Measurements from ENCODE around the gene CTDP1. TPM values are rescaled to one million over a fixed set of nuclear protein-coding genes. Genes with fewer than 3 reads are reported as not detected.

CTDP1 gene
- total RNA-seq, 1 experiment from 2014 or later = 31.7 TPM

GRCh38 chr18:79687806-79688205 lies 8.2 kb downstream of the CTDP1 start:
- TF ChIP-seq CTCF (conservative IDR thresholded peaks at IDR 0.05; ENCODE audit: low read depth, low read length) = no peak
- no peak for TF ChIP-seq EZH2 (IDR thresholded peaks at IDR 0.05; ENCODE audit: low read length, unreplicated experiment)
- TF ChIP-seq EZH2phosphoT487 (IDR thresholded peaks at IDR 0.05; ENCODE audit: borderline replicate concordance, low read length) = no peak
- Histone ChIP-seq H3K4me1 (ENCODE audit: insufficient read depth, low read length) (peaks cover 3% of the 10 kb centered on the region; the same call in 1 of the 2 replicates), H3K79me2 (ENCODE audit: low read length) (peaks cover 83% of the 10 kb centered on the region), H3F3A (ENCODE audit: low read length, unreplicated experiment) (no peaks in the 10 kb centered on the region), H3K27ac (ENCODE audit: low read length) (no peak overlapping the region), H3K9ac (ENCODE audit: low read length) (no peak overlapping the region), H3K9me3 (ENCODE audit: low read length) (no peaks in the 10 kb centered on the region), H3K4me3 (ENCODE audit: low read length) (no peak overlapping the region), H3K4me2 (ENCODE audit: low read length) (no peak overlapping the region), H3K27me3 (ENCODE audit: low read length) (no peaks in the 10 kb centered on the region), H4K20me1 (ENCODE audit: low read length) (peaks cover 24% of the 10 kb centered on the region; the same call in 1 of the 2 replicates), H3K9me2 (replicated peaks; ENCODE audit: low read length) (no peaks in the 10 kb centered on the region), H2AFZ (ENCODE audit: low read length) (no peak overlapping the region), H3K36me3 (ENCODE audit: low read depth, low read length) (peaks cover 3% of the 10 kb centered on the region; the same call in 1 of the 2 replicates)
- CTCF ChIA-PET = no interaction called here
- POLR2A ChIA-PET (ENCODE audit: unreplicated experiment) = no interaction called here
- peak; percentile 55 for DNase-seq
- ATAC-seq = peak; percentile 61
- no TSS peak for BruUV-seq (replicated peaks)
- intact Hi-C loops (cut with micrococcal nuclease) = no loop called here

- Histone ChIP-seq H3K4me1 (ENCODE audit: insufficient read depth, low read length) (peaks cover 3% of the 10 kb centered on the region; the same call in 1 of the 2 replicates), H3K9ac (ENCODE audit: low read length) (no peak overlapping the region), H3K4me2 (ENCODE audit: low read length) (no peak overlapping the region), H3K27me3 (ENCODE audit: low read length) (no peaks in the 10 kb centered on the region), H3K79me2 (ENCODE audit: low read length) (peaks cover 79% of the 10 kb centered on the region), H3K9me3 (ENCODE audit: low read length) (no peaks in the 10 kb centered on the region), H4K20me1 (ENCODE audit: low read length) (peaks cover 8% of the 10 kb centered on the region; the same call in 1 of the 2 replicates), H3K9me2 (replicated peaks; ENCODE audit: low read length) (no peaks in the 10 kb centered on the region), H2AFZ (ENCODE audit: low read length) (no peak overlapping the region), H3F3A (ENCODE audit: low read length, unreplicated experiment) (no peaks in the 10 kb centered on the region), H3K4me3 (ENCODE audit: low read length) (no peak overlapping the region), H3K27ac (ENCODE audit: low read length) (no peak overlapping the region), H3K36me3 (ENCODE audit: low read depth, low read length) (no peaks in the 10 kb centered on the region; the same call in 1 of the 2 replicates)
- ATAC-seq (no peak), DNase-seq (no peak)
- intact Hi-C loops (cut with micrococcal nuclease) = no loop called here
- BruUV-seq (replicated peaks) = no TSS peak
- ChIA-PET CTCF (no interaction called here), POLR2A (ENCODE audit: unreplicated experiment) (no interaction called here)
- TF ChIP-seq CTCF (conservative IDR thresholded peaks at IDR 0.05; ENCODE audit: low read depth, low read length) (no peak), EZH2 (IDR thresholded peaks at IDR 0.05; ENCODE audit: low read length, unreplicated experiment) (no peak), EZH2phosphoT487 (IDR thresholded peaks at IDR 0.05; ENCODE audit: borderline replicate concordance, low read length) (no peak)
Measured at GRCh38 chr18:79690071-79690470, 10.5 kb downstream of the CTDP1 start.

GRCh38 chr18:79690586-79691482 lies 11.2 kb downstream of the CTDP1 start:
- H3K4me1 ChIP-seq (ENCODE audit: insufficient read depth, low read length) = peaks cover 3% of the 10 kb centered on the region; the same call in 1 of the 2 replicates
- ChIA-PET CTCF (no interaction called here), POLR2A (ENCODE audit: unreplicated experiment) (no interaction called here)
- H3F3A ChIP-seq (ENCODE audit: low read length, unreplicated experiment) = no peaks in the 10 kb centered on the region
- H4K20me1 ChIP-seq (ENCODE audit: low read length) = peaks cover 8% of the 10 kb centered on the region; the same call in 1 of the 2 replicates
- H3K36me3 ChIP-seq (ENCODE audit: low read depth, low read length) = no peaks in the 10 kb centered on the region; the same call in 1 of the 2 replicates
- H3K4me2 ChIP-seq (ENCODE audit: low read length) = no peak overlapping the region
- no peaks in the 10 kb centered on the region for H3K9me3 ChIP-seq (ENCODE audit: low read length)
- no peak for DNase-seq
- no peaks in the 10 kb centered on the region for H3K27me3 ChIP-seq (ENCODE audit: low read length)
- H3K9ac ChIP-seq (ENCODE audit: low read length) = no peak overlapping the region
- no peak for TF ChIP-seq EZH2phosphoT487 (IDR thresholded peaks at IDR 0.05; ENCODE audit: borderline replicate concordance, low read length)
- TF ChIP-seq EZH2 (IDR thresholded peaks at IDR 0.05; ENCODE audit: low read length, unreplicated experiment) = no peak
- no peak for TF ChIP-seq CTCF (conservative IDR thresholded peaks at IDR 0.05; ENCODE audit: low read depth, low read length)
- H3K4me3 ChIP-seq (ENCODE audit: low read length) = no peak overlapping the region
- no peaks in the 10 kb centered on the region for H3K9me2 ChIP-seq (replicated peaks; ENCODE audit: low read length)
- no peak for ATAC-seq
- no peak overlapping the region for H2AFZ ChIP-seq (ENCODE audit: low read length)
- intact Hi-C loops (cut with micrococcal nuclease) = no loop called here
- no peak overlapping the region for H3K27ac ChIP-seq (ENCODE audit: low read length)
- H3K79me2 ChIP-seq (ENCODE audit: low read length) = peaks cover 73% of the 10 kb centered on the region
- BruUV-seq (replicated peaks) = no TSS peak
